Pancreas (tissue), 10 donors: ENCODE results near the gene RIOK2. TPM values are rescaled to one million over a fixed set of nuclear protein-coding genes. Genes with fewer than 3 reads are reported as not detected.

Experiments used
- ATAC-seq, 4 donors: fragments of 200-7000 bp; cut with Tn5 transposase; one replicate each; pipeline versions ENCODE4 v1.8.0 to v1.9.1; 2020; ENCODE audit warnings: mild to moderate bottlenecking in 4 of 4, moderate library complexity in 4 of 4
- DNase-seq, 6 donors: peaks; one replicate each; pipeline ENCODE4 v3.0.0-alpha.2; 2020
- FAIRE-seq: peaks from 2 replicates; lab custom pipeline; 2012; peaks lifted over from hg19 to GRCh38; lab: Jason Lieb, UNC
- H3K27ac ChIP-seq, 4 donors: fragments of 200-600 bp; sonication (generic); 1 replicate in 3 of 4; 2 replicates in 1 of 4; pipeline versions ENCODE4 v1.5.0 to v1.8.0; 2020
- H3K27me3 ChIP-seq, 4 donors: fragments of 200-600 bp; one replicate each; pipeline ENCODE4 v1.8.0; 2021
- H3K36me3 ChIP-seq, 3 donors: fragments of 200-600 bp; sonication (generic) in 1 of 3; one replicate each; pipeline versions ENCODE4 v1.5.0 to v1.8.0; 2020 to 2021
- H3K4me1 ChIP-seq, 3 donors: fragments of 200-600 bp; one replicate each; pipeline ENCODE4 v1.8.0; 2021
- H3K4me3 ChIP-seq, 4 donors: fragments of 200-600 bp; sonication (generic) in 2 of 4; one replicate each; pipeline versions ENCODE4 v1.5.0 to v1.8.0; 2020 to 2021
- H3K9me3 ChIP-seq, 4 donors: fragments of 200-600 bp; one replicate each; pipeline ENCODE4 v1.8.0; 2021
- WGBS, 2 donors: extraction: QIAGEN DNeasy Blood & Tissue Kit; methylation state at CpG; one replicate each; pipeline ENCODE4 v1.1.7; 2013; 5-methylcytosine and 5-hydroxymethylcytosine counted together
- intact Hi-C, 3 donors: fragments of 100-400 bp; cut with DNase I; formaldehyde crosslinking; loops; one replicate each; pipeline versions ENCODE4 v1.11.1 to v1.14.2; 2022
- polyA plus RNA-seq, 2 donors: library from polyadenylated mRNA; stranded (reverse); fragments of 200-250 nt; gene quantifications; one replicate each; pipeline ENCODE4 v1.2.3, GENCODE V29; 2013
- total RNA-seq, 6 donors: library from RNA; stranded (reverse); fragmentation: NEBNext Ultra II Directional in 4 of 6; extraction: Animal tissue kit (Norgen Biotek cat#: 25700) in 4 of 6; gene quantifications; one replicate each; pipeline versions ENCODE4 v1.2.1 to v1.2.4, GENCODE V29; 2021 to 2023
- TF ChIP-seq, protein P1 (sequence below), 4 donors: fragments of 200-600 bp; sonication (generic) in 3 of 4; IDR thresholded peaks; one replicate each; pipeline versions ENCODE4 v1.5.0 to v1.8.0; 2021; ENCODE audit warnings: antibody characterized with exemption in 4 of 4
- donor health status: healthy with polysubstance abuse.
- donor health status: DM: no; HTN: no; CAD: no; lungs with moderate emphysema.
- donor health status: DM: no; HTN: no; CAD: no.
- donor health status: control.
- donor health status: control.
- donor health status: Bipolar disorder and iron deficiency.
- donor health status: DM: yes; HTN: yes; CAD: no.
- donor health status: DM: no; HTN: no; CAD: no.
- donor health status: DM: no; HTN: no; CAD: no.
- donor health status: DM: yes; HTN: yes; CAD: no.

Gene RIOK2
- total and polyA plus RNA-seq, 8 donors, result 7.6 to 18.7 (median 11.1) TPM

DNA sequence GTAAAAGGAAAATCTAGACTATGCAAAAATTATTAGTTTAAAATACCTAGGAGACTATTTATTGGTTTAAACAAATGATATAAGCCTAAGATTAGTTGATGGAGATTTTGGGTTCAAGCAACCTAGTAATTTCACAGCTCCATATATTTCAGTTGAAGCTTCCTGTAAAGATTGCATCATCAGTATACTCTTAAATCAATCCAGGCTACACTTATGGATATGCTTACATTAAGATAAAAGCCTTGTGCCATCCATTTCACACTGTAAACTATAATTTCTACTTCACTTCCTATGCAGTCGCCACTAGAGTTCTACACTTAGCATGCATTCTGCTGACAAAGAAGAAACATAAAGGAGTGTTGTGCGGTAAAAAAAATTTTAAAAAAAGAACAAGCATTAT lies 33.3 kb downstream of the RIOK2 start:
- Histone ChIP-seq H3K27me3 (no peaks in the 10 kb centered on the region), H3K4me3 (no peak overlapping the region), H3K27ac (no peak overlapping the region), H3K36me3 (no peaks in the 10 kb centered on the region), H3K9me3 (no peaks in the 10 kb centered on the region), H3K4me1 (no peaks in the 10 kb centered on the region)
- WGBS, 2 donors, result 84 to 98% methylated on average over 2 of the region's 2 CpGs
- FAIRE-seq, result no peak
- TF ChIP-seq, protein P1, sequence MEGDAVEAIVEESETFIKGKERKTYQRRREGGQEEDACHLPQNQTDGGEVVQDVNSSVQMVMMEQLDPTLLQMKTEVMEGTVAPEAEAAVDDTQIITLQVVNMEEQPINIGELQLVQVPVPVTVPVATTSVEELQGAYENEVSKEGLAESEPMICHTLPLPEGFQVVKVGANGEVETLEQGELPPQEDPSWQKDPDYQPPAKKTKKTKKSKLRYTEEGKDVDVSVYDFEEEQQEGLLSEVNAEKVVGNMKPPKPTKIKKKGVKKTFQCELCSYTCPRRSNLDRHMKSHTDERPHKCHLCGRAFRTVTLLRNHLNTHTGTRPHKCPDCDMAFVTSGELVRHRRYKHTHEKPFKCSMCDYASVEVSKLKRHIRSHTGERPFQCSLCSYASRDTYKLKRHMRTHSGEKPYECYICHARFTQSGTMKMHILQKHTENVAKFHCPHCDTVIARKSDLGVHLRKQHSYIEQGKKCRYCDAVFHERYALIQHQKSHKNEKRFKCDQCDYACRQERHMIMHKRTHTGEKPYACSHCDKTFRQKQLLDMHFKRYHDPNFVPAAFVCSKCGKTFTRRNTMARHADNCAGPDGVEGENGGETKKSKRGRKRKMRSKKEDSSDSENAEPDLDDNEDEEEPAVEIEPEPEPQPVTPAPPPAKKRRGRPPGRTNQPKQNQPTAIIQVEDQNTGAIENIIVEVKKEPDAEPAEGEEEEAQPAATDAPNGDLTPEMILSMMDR (IDR thresholded peaks at IDR 0.05), result no peak
- ATAC-seq, result no peak
- DNase-seq, result no peak
- intact Hi-C loops, result loop anchor here in 2 of 3 donors (10.0 kb wide), 2 partner anchors 275 to 285 kb away; partner anchors contain the start of gene ERAP2 (in 1 of the 2)

DNA sequence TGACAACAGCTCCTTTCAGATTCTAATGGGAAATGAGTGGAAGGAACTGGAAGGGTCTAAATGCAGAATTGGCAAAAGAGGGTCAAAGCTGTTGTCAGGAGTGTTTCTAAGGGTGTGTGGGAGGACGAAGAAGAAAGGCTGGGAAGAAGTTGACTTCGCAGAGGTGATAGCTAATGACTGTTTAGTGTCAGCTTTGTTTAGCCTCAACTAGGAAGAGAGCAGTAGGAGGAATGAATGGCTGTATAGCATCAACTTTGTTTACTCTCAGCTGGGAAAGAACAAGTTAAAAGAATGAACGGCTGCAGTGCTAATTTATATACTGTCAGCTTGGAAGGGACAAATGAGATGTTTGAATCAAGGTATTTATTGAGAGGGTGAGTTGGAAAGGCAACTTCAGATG lies 34.8 kb downstream of the RIOK2 start:
- TF ChIP-seq, protein P1 (IDR thresholded peaks at IDR 0.05), result no peak
- ATAC-seq (no peak), FAIRE-seq (no peak), DNase-seq (no peak)
- Histone ChIP-seq H3K27me3 (no peaks in the 10 kb centered on the region), H3K4me1 (no peaks in the 10 kb centered on the region), H3K27ac (no peak overlapping the region), H3K36me3 (no peaks in the 10 kb centered on the region), H3K4me3 (no peak overlapping the region), H3K9me3 (no peaks in the 10 kb centered on the region)
- intact Hi-C loops, result no loop called here
- 37 to 39% methylated on average over 3 of the region's 3 CpGs for WGBS, 2 donors

DNA sequence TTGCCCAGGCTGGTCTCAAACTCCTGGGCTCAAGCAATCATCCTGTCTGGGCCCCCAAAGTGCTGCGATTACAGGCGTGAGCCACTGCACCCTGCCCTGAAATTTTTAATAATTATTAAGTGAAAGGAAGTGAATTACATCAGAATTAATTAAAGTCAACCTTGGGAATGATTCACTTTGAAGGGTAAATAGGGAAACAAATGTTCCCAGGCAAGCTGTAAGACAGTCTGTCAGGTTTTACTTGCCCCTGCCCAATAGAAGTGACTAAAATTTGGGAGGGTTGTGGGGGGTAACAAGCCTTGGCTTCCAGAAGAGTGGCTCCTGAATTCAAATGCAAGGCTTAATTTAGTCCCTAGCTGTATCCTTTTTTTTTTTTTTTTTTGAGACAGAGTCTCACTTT lies 39.3 kb downstream of the RIOK2 start:
- Histone ChIP-seq H3K4me3 (no peak overlapping the region), H3K9me3 (no peaks in the 10 kb centered on the region), H3K27ac (no peak overlapping the region), H3K4me1 (no peaks in the 10 kb centered on the region), H3K36me3 (no peaks in the 10 kb centered on the region), H3K27me3 (no peaks in the 10 kb centered on the region)
- FAIRE-seq (no peak), DNase-seq (no peak), ATAC-seq (no peak)
- TF ChIP-seq, protein P1 (IDR thresholded peaks at IDR 0.05), result no peak
- 86 to 89% methylated on average over 2 of the region's 2 CpGs for WGBS, 2 donors
- intact Hi-C loops, result no loop called here

- TF ChIP-seq, protein P1 (IDR thresholded peaks at IDR 0.05), result no peak
- intact Hi-C loops, result no loop called here
- FAIRE-seq (no peak), ATAC-seq (peak in 3 of 4 donors; percentile 44 to 70 (median 66)), DNase-seq (no peak)
- no peaks in the 10 kb centered on the region for H3K9me3 ChIP-seq
- H3K4me1 ChIP-seq, result no peaks in the 10 kb centered on the region
- 53 to 54% methylated on average over 6 of the region's 6 CpGs for WGBS, 2 donors
- no peak within 1 kb of the TSS for H3K27ac ChIP-seq
- no peaks in the 10 kb centered on the region for H3K27me3 ChIP-seq
- H3K4me3 ChIP-seq, result no peak within 1 kb of the TSS
- H3K36me3 ChIP-seq, result no peaks in the 10 kb centered on the region
Observed at GRCh38 chr5:97142521-97143254, 40.4 kb downstream of the RIOK2 start, which contains the start of gene LIX1. LIX1 (minus strand) TSS chr5:97142611; CDS start chr5:97142576, 35 bp downstream.

DNA sequence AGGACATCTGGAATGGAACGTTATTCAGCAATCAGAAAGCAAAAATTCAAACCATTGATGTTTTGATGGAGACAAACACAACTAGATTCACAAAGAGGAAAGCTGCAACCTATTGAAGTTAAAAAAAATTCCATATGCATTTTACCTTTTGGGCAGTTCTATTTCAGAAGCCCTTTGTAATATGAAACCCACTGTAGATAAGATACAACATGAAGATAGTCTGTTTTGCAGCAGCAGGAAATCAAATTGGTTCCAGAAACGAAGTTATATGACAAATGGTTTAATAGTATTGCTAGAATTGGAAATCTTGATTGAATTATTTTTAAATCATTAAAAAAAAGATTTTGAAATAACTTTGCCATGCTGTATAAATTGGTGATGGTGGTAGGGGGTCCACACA lies 41.5 kb downstream of the RIOK2 start:
- H3K4me1 ChIP-seq, result no peaks in the 10 kb centered on the region
- H3K9me3 ChIP-seq, result no peaks in the 10 kb centered on the region
- TF ChIP-seq, protein P1 (IDR thresholded peaks at IDR 0.05), result no peak
- H3K27ac ChIP-seq, result no peak overlapping the region
- FAIRE-seq (no peak), ATAC-seq (no peak), DNase-seq (no peak)
- no peak overlapping the region for H3K4me3 ChIP-seq
- no peaks in the 10 kb centered on the region for H3K27me3 ChIP-seq
- intact Hi-C loops, result no loop called here
- H3K36me3 ChIP-seq, result no peaks in the 10 kb centered on the region
- WGBS, 2 donors, result 15 to 20% methylated on average over 2 of the region's 2 CpGs
